K562 (cell line): Measurements from ENCODE around the gene CMIP. TPM values are rescaled to one million over a fixed set of nuclear protein-coding genes. Genes with fewer than 3 reads are reported as not detected.

Experiments
- ATAC-seq: fragments of 200-7000 bp; cut with Tn5 transposase; 3 replicates; pipeline ENCODE4 v1.9.1; 2020; ENCODE audit warnings: moderate library complexity
- BruUV-seq: library from RNA; stranded (reverse); fragments of 400-500 nt; replicated peaks from 2 replicates; lab custom pipeline; 2021; lab: Mats Ljungman, UMichigan
- CTCF ChIA-PET: fragments of 300-600 bp; formaldehyde crosslinking; extraction: SDS; loops from one replicate; lab custom pipeline; 2021; ENCODE audit warnings: low intra/inter-chr PET ratio; lab: Yijun Ruan, JAX
- POLR2A ChIA-PET: fragments of 300-600, 350-650 bp; sonication (Branson Sonifier 250); formaldehyde crosslinking; extraction: SDS; loops from one replicate; lab custom pipeline; 2021; ENCODE audit warnings: antibody characterized with exemption, inconsistent platforms; lab: Yijun Ruan, JAX
- DNase-seq, 4 experiments: peaks; one replicate each; pipeline versions ENCODE4 v3.0.0 to v3.0.0-alpha.2; 2011 to 2018; ENCODE audit warnings: low spot score in 3 of 4, mixed read lengths in 3 of 4; ENCODE audit errors: extremely low read depth in 1 of 4
- FAIRE-seq: peaks from 2 replicates; lab custom pipeline; 2011; peaks lifted over from hg19 to GRCh38; lab: Jason Lieb, UNC
- H2AFZ ChIP-seq: 2 replicates; pipeline ENCODE4 v1.6.0; 2011; ENCODE audit warnings: low read depth, low read length, control low read depth, inconsistent platforms
- H3K27ac ChIP-seq: fragments of 200-600 bp; 3 replicates; pipeline ENCODE4 v1.8.0; 2011; ENCODE audit warnings: low read depth, mild to moderate bottlenecking, control low read depth, inconsistent platforms, low read length, moderate library complexity, mixed read lengths; ENCODE audit errors: extremely low read depth
- H3K27me3 ChIP-seq, 2 experiments: fragments of 300-600 bp in 1 of 2; 2 replicates in 1 of 2; 3 replicates in 1 of 2; pipeline versions ENCODE4 v1.6.0 to v1.8.0; 2011; ENCODE audit warnings: inconsistent platforms in 2 of 2, low read length in 2 of 2, mild to moderate bottlenecking in 1 of 2, mixed read lengths in 1 of 2, moderate library complexity in 1 of 2; ENCODE audit not compliant: control insufficient read depth in 2 of 2, insufficient read depth in 2 of 2
- H3K36me3 ChIP-seq: fragments of 300-600 bp; 3 replicates; pipeline ENCODE4 v1.8.0; 2011; ENCODE audit warnings: mild to moderate bottlenecking, low read length, inconsistent platforms; ENCODE audit not compliant: control insufficient read depth, insufficient read depth
- H3K4me1 ChIP-seq, 2 experiments: fragments of 200-600 bp in 1 of 2; replicated peaks in 1 of 2; 2 replicates in 1 of 2; 3 replicates in 1 of 2; pipeline versions ENCODE4 v1.5.1 to v1.8.0; 2011; ENCODE audit warnings: inconsistent platforms in 2 of 2, low read length in 2 of 2, mild to moderate bottlenecking in 1 of 2, mixed read lengths in 1 of 2, moderate library complexity in 1 of 2; ENCODE audit not compliant: control insufficient read depth in 2 of 2, insufficient read depth in 2 of 2
- H3K4me2 ChIP-seq: 2 replicates; pipeline ENCODE4 v1.6.1; 2011; ENCODE audit warnings: low read length, control low read depth, inconsistent platforms, mixed read lengths; ENCODE audit not compliant: insufficient read depth
- H3K4me3 ChIP-seq: fragments of 200-600 bp; sonication (generic), shearing (Covaris generic); 2 replicates; pipeline ENCODE4 v1.5.1; 2016; ENCODE audit warnings: control low read depth, inconsistent platforms
- H3K79me2 ChIP-seq: fragments of 200-600 bp; 3 replicates; pipeline ENCODE4 v1.8.0; 2011; ENCODE audit warnings: low read length, inconsistent platforms; ENCODE audit not compliant: control insufficient read depth, insufficient read depth
- H3K9ac ChIP-seq, 2 experiments: 2 replicates each; pipeline versions ENCODE4 v1.6.0 to v1.6.1; 2011; ENCODE audit warnings: low read depth in 2 of 2, low read length in 2 of 2, control low read depth in 1 of 2, inconsistent platforms in 1 of 2, mild to moderate bottlenecking in 1 of 2, mixed read lengths in 1 of 2; ENCODE audit not compliant: insufficient read depth in 1 of 2
- H3K9me1 ChIP-seq: one replicate; pipeline ENCODE4 v1.6.0; 2011; ENCODE audit warnings: inconsistent platforms, mild to moderate bottlenecking, low read length, moderate library complexity; ENCODE audit not compliant: control insufficient read depth, insufficient read depth
- H3K9me3 ChIP-seq: replicated peaks from 2 replicates; pipeline ENCODE4 v1.5.1; 2011; ENCODE audit warnings: low read depth, low read length, inconsistent platforms; ENCODE audit not compliant: control insufficient read depth, insufficient read depth
- H4K20me1 ChIP-seq: replicated peaks from 2 replicates; pipeline ENCODE4 v1.6.1; 2011; ENCODE audit warnings: low read length, inconsistent platforms, mixed read lengths; ENCODE audit not compliant: control insufficient read depth, insufficient read depth
- ASH1L ChIP-seq: fragments of 450-650 bp; IDR thresholded peaks from 2 replicates; pipeline ENCODE4 v1.6.1; 2018; ENCODE audit warnings: borderline replicate concordance, mild to moderate bottlenecking, low read depth; ENCODE audit not compliant: partially characterized antibody
- BCOR ChIP-seq: fragments of 450-650 bp; IDR thresholded peaks from 2 replicates; pipeline ENCODE4 v1.6.1; 2016
- FOSL1 ChIP-seq: fragments of 200-800 bp; sonication (Bioruptor generic); conservative IDR thresholded peaks from 2 replicates; pipeline ENCODE4 v1.6.1; 2016; ENCODE audit warnings: missing genetic modification characterization, missing compliant biosample characterization
- JUND ChIP-seq, 2 experiments: IDR thresholded peaks; 2 replicates in 1 of 2; 3 replicates in 1 of 2; pipeline ENCODE4 v1.6.1; 2011; ENCODE audit warnings: borderline replicate concordance in 2 of 2, low read depth in 2 of 2, low read length in 2 of 2, improper control_type of control experiment in 1 of 2, missing biosample characterization in 1 of 2, missing genetic modification characterization in 1 of 2, missing genetic modification reagents in 1 of 2
- MYNN ChIP-seq, 2 experiments: sonication (generic); formaldehyde crosslinking in 1 of 2; IDR thresholded peaks; 2 replicates each; pipeline versions ENCODE4 v1.5.0 to v1.6.1; 2016 to 2020; ENCODE audit warnings: antibody characterized with exemption in 1 of 2, missing genetic modification reagents in 1 of 2
- RBM25 ChIP-seq: fragments of 200-400 bp; formaldehyde crosslinking; IDR thresholded peaks from 2 replicates; pipeline ENCODE4 v1.6.1; 2018; ENCODE audit warnings: low read length, low read depth, moderate library complexity; ENCODE audit not compliant: severe bottlenecking
- RFX1 ChIP-seq: fragments of 450-650 bp; IDR thresholded peaks from 2 replicates; pipeline ENCODE4 v1.6.1; 2016; ENCODE audit warnings: mild to moderate bottlenecking, moderate library complexity
- SIN3B ChIP-seq: fragments of 450-650 bp; IDR thresholded peaks from 2 replicates; pipeline ENCODE4 v1.6.1; 2017; ENCODE audit warnings: low read depth, mild to moderate bottlenecking, moderate library complexity
- SMAD4 ChIP-seq: fragments of 250-450 bp; sonication (Bioruptor Pico); conservative IDR thresholded peaks from 2 replicates; pipeline ENCODE4 v1.8.0; 2021; ENCODE audit warnings: inconsistent platforms, mild to moderate bottlenecking, moderate library complexity
- SP1 ChIP-seq: sonication (generic); formaldehyde crosslinking; IDR thresholded peaks from 2 replicates; pipeline ENCODE4 v1.8.1; 2022; ENCODE audit warnings: mild to moderate bottlenecking, missing genetic modification reagents
- SUPT5H ChIP-seq: fragments of 450-650 bp; IDR thresholded peaks from 2 replicates; pipeline ENCODE4 v1.6.1; 2016
- ZNF124 ChIP-seq: sonication (generic); formaldehyde crosslinking; IDR thresholded peaks from 2 replicates; pipeline ENCODE4 v1.8.1; 2022; ENCODE audit warnings: missing genetic modification reagents
- WGBS: fragments of 100-300 bp; shearing (Covaris generic); methylation state at CpG from one replicate; pipeline ENCODE4 v1.1.6; 2016; ENCODE audit warnings: low coverage, mixed read lengths; ENCODE audit not compliant: insufficient coverage; ENCODE audit errors: missing lambda C conversion rate; 5-methylcytosine and 5-hydroxymethylcytosine counted together
- in situ Hi-C: fragments of 300-500 bp; cut with MboI; formaldehyde crosslinking; loops from 4 replicates; pipeline ENCODE4 v1.15.0; 2018; ENCODE audit warnings: inconsistent platforms, mixed read lengths
- intact Hi-C: fragments of 100-400 bp; cut with micrococcal nuclease; formaldehyde crosslinking; loops from 2 replicates; pipeline ENCODE4 v1.14.2; 2022
- polyA plus RNA-seq, 8 experiments: library from polyadenylated mRNA; depleted of rRNA in 4 of 8; stranded (reverse) in 5 of 8; unstranded in 3 of 8; fragments of >200 nt; fragmentation: Nextera tagmentation in 2 of 8; fragmentation: Illumina TruSeq in 1 of 8; extraction: Ambion mirVana in 2 of 8; extraction: Trizol in 1 of 8; gene quantifications; 2 replicates each; pipeline versions ENCODE4 v1.2.1 to v1.2.3, GENCODE V29; 2011 to 2014; ENCODE audit warnings: inconsistent platforms in 1 of 8, missing spikeins in 1 of 8
- total RNA-seq, 7 experiments: library from RNA; depleted of rRNA in 6 of 7; stranded (reverse); fragments of >200 nt in 6 of 7; fragmentation: Illumina TruSeq in 2 of 7; extraction: Trizol in 2 of 7; gene quantifications; 2 replicates each; pipeline versions ENCODE4 v1.2.1 to v1.2.3, GENCODE V29; 2011 to 2021; ENCODE audit warnings: low replicate concordance in 1 of 7
- TF ChIP-seq, protein P1 (sequence below): sonication (generic); formaldehyde crosslinking; IDR thresholded peaks from 2 replicates; pipeline ENCODE4 v1.5.0; 2020; ENCODE audit warnings: missing genetic modification reagents

The CMIP gene
- total and polyA plus RNA-seq, 9 of the 15 experiments (the other 6 are each of a cell fraction or from before 2014, with no cell fraction given): 0.94 to 82.5 (median 10.3) TPM

DNA sequence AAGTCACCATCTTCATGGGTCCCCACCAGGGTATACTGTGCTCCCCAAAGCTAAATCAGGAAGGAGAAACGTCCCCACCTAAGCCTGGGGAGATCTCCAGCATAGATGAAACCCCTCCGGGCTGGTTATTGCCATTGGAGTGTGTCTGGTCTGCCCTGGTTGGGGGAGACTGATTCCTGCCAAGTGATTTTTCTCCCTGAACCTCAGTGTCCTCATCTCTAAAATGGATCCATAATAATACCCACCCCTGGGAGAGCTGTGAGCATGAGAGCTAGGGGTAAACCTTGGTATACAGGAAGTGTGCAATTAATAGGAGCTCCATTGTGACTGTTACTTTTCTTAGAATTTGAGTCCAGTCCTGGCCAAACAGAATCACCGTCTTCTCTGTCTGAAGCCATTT lies 111.1 kb downstream of the CMIP start:
- Histone ChIP-seq H3K9me1 (peaks cover 17% of the 10 kb centered on the region), H4K20me1 (peaks cover 44% of the 10 kb centered on the region; the same call in 1 of the 2 replicates), H3K4me1 (peaks cover 23 to 28% of the 10 kb centered on the region in 2 experiments), H3K27me3 (no peaks in the 10 kb centered on the region), H3K4me3 (no peak overlapping the region), H3K9ac (no peak overlapping the region)
- FAIRE-seq (no peak), DNase-seq (no peak)
- WGBS: 66% methylated on average over 3 of the region's 3 CpGs
- intact Hi-C loops: no loop called here
- TF ChIP-seq SMAD4 (CRISPR knock-in tag) (no peak), RBM25 (peak; percentile 80), BCOR (peak; percentile 57)
- TF ChIP-seq, all 486 proteins: peak for 2
- Histone ChIP-seq H3K9me3 (no peaks in the 10 kb centered on the region), H3K4me2 (no peak overlapping the region), H3K27ac (no peak overlapping the region), H3K79me2 (peaks cover 80% of the 10 kb centered on the region), H3K36me3 (peaks cover 13% of the 10 kb centered on the region; the same call in 2 of the 3 replicates), H2AFZ (no peak overlapping the region)
- ATAC-seq: no peak
- CTCF ChIA-PET: no interaction called here
- in situ Hi-C loops: no loop called here
- BruUV-seq: no TSS peak
- POLR2A ChIA-PET: interaction anchor here (0.6 kb wide), 1 partner anchor 220 kb away, joined by 3 read pairs; no protein-coding TSS in a partner anchor

DNA sequence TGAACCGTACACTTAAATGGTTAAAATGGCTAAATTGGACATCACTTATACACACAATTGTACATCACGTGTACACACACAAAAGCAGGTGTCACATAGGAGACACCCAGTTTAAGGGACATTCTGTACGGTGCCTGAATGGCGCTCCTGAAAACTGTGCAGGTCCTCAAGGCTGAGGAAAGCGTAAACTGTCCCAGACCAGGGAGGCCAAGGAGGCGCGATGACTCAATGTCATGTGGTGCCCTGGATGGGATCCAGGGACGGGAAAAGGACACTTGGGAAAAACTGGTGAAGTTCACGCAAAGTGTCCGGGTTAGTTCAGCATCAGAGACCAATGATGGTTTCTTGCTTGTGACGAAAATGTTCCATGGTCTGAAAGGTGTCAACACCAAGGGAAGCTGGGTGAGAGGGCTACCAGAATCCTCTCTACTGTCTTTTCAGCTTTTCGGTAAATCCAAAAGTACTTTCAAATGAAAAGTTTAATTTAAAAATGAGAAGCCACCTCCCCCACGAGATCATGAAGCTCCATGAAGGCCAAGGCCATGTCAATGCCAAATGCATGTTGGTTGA lies 112.2 kb downstream of the CMIP start:
- no peak for DNase-seq
- no peak for ATAC-seq
- Histone ChIP-seq H3K9me1 (peaks cover 14% of the 10 kb centered on the region), H3K4me3 (no peak overlapping the region), H3K27ac (no peak overlapping the region), H3K27me3 (no peaks in the 10 kb centered on the region), H2AFZ (no peak overlapping the region), H3K36me3 (peaks cover 13% of the 10 kb centered on the region; the same call in 2 of the 3 replicates), H3K9me3 (no peaks in the 10 kb centered on the region), H3K9ac (no peak overlapping the region), H4K20me1 (peaks cover 41% of the 10 kb centered on the region; the same call in 1 of the 2 replicates), H3K79me2 (peaks cover 74% of the 10 kb centered on the region), H3K4me2 (no peak overlapping the region), H3K4me1 (peaks cover 11 to 18% of the 10 kb centered on the region in 2 experiments)
- no TSS peak for BruUV-seq
- in situ Hi-C loops: no loop called here
- POLR2A ChIA-PET: interaction anchor here (0.9 to 1.3 kb wide), 2 partner anchors 83 to 148 kb away, joined by 3 to 4 read pairs; no protein-coding TSS in a partner anchor
- intact Hi-C loops: no loop called here
- WGBS: 81% methylated on average over 13 of the region's 13 CpGs
- FAIRE-seq: no peak
- CTCF ChIA-PET: no interaction called here
- TF ChIP-seq FOSL1: peak; percentile 75
- TF ChIP-seq SUPT5H: no peak
- TF ChIP-seq JUND (IDR thresholded peaks at IDR 0.05; ENCODE audit: borderline replicate concordance, low read depth, low read length): peak; percentile 66
- peak; percentile 41; the same call in 1 of the 3 replicates for TF ChIP-seq JUND (tag; IDR thresholded peaks at IDR 0.05; ENCODE audit: borderline replicate concordance, low read depth, low read length)
- no peak for TF ChIP-seq ASH1L
- TF ChIP-seq, protein P1, sequence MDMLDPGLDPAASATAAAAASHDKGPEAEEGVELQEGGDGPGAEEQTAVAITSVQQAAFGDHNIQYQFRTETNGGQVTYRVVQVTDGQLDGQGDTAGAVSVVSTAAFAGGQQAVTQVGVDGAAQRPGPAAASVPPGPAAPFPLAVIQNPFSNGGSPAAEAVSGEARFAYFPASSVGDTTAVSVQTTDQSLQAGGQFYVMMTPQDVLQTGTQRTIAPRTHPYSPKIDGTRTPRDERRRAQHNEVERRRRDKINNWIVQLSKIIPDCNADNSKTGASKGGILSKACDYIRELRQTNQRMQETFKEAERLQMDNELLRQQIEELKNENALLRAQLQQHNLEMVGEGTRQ (CRISPR knock-in tag): no peak
- no peak for TF ChIP-seq SIN3B
- no peak for TF ChIP-seq MYNN (IDR thresholded peaks at IDR 0.05)
- no peak for TF ChIP-seq MYNN (CRISPR knock-in tag; IDR thresholded peaks at IDR 0.05)
- no peak for TF ChIP-seq SP1
- no peak for TF ChIP-seq ZNF124
- no peak for TF ChIP-seq RFX1
